Activated B cell treated with CpG ODN at 0.5 μM for 24 hours (primary cell): Measurements from ENCODE around the gene PPAN. TPM values are rescaled to one million over a fixed set of nuclear protein-coding genes. Genes with fewer than 3 reads are reported as not detected.
A peak's percentile ranks its signal among the peaks of the same experiment; 100 is the strongest.

Source experiments
- ATAC-seq: fragments of 200-7000 bp; cut with Tn5 transposase; one replicate; pipeline ENCODE4 v1.10.0; 2021; ENCODE audit warnings: low read depth, mild to moderate bottlenecking, moderate library complexity
- CTCF ChIA-PET: fragments of 350-600 bp; sonication (Branson Sonifier 250); formaldehyde crosslinking; loops from one replicate; lab custom pipeline; 2021; ENCODE audit warnings: antibody characterized with exemption; lab: Charles Lee
- POLR2A ChIA-PET: fragments of 350-600 bp; sonication (Branson Sonifier 250); formaldehyde crosslinking; loops from one replicate; lab custom pipeline; 2021; ENCODE audit warnings: antibody characterized with exemption; lab: Charles Lee
- DNase-seq: peaks from one replicate; pipeline ENCODE4 v3.0.0; 2022
- H3K27ac Mint-ChIP-seq: one replicate; pipeline ENCODE4 v1.8.0; 2020; ENCODE audit warnings: mixed read lengths
- H3K27me3 Mint-ChIP-seq: one replicate; pipeline ENCODE4 v1.8.0; 2021; ENCODE audit warnings: mixed read lengths
- H3K36me3 Mint-ChIP-seq: one replicate; pipeline ENCODE4 v1.8.0; 2021; ENCODE audit warnings: low read depth, mixed read lengths
- H3K4me1 Mint-ChIP-seq: one replicate; pipeline ENCODE4 v1.8.0; 2021; ENCODE audit warnings: mixed read lengths
- H3K4me3 Mint-ChIP-seq: one replicate; pipeline ENCODE4 v1.8.0; 2020; ENCODE audit warnings: mild to moderate bottlenecking, mixed read lengths
- H3K9me3 Mint-ChIP-seq: one replicate; pipeline ENCODE4 v1.8.0; 2020; ENCODE audit warnings: mixed read lengths
- CTCF ChIP-seq: fragments of 200-600 bp; IDR thresholded peaks from one replicate; pipeline ENCODE4 v1.8.0; 2022; ENCODE audit warnings: antibody characterized with exemption, mild to moderate bottlenecking
- intact Hi-C: fragments of 100-400 bp; cut with micrococcal nuclease; formaldehyde crosslinking; loops from one replicate; pipeline ENCODE4 v1.15.1; 2024
- total RNA-seq: library from RNA; stranded (reverse); gene quantifications from 2 replicates; pipeline ENCODE4 v1.2.3, GENCODE V29; 2022

PPAN gene
- total RNA-seq, 1 donor from 2014 or later = 119 TPM

- peak; percentile 97 for DNase-seq
- H3K4me1 Mint-ChIP-seq = peaks cover 50% of the 10 kb centered on the region
- no peaks in the 10 kb centered on the region for H3K9me3 Mint-ChIP-seq
- peak overlapping the region; percentile 32 for H3K4me3 Mint-ChIP-seq
- no peak for TF ChIP-seq CTCF
- H3K36me3 Mint-ChIP-seq = peaks cover 23% of the 10 kb centered on the region
- ChIA-PET CTCF (interaction anchor here (0.7 to 5.5 kb wide), 6 partner anchors 9 to 165 kb away, joined by 3 to 41 read pairs (median 4); partner anchors contain the start of genes P2RY11 and PPAN), POLR2A (interaction anchor here (0.5 to 11.0 kb wide), 13 partner anchors 10 to 336 kb away, joined by 3 to 297 read pairs (median 6); partner anchors contain the start of genes EIF3G, MRPL4, P2RY11 and PPAN)
- peak overlapping the region; percentile 59 for H3K27ac Mint-ChIP-seq
- no peaks in the 10 kb centered on the region for H3K27me3 Mint-ChIP-seq
- ATAC-seq = peak; percentile 87
- intact Hi-C loops = loop anchor here (1.0 kb wide), 3 partner anchors 10 to 24 kb away; partner anchors contain the start of genes PPAN and SHFL
These were observed 10.1 kb upstream of the PPAN start for GRCh38 chr19:10095948-10096614.

- ChIA-PET POLR2A (interaction anchor here (0.6 to 11.0 kb wide), 12 partner anchors 10 to 336 kb away, joined by 3 to 297 read pairs (median 6); partner anchors contain the start of genes EIF3G, MRPL4, P2RY11 and PPAN), CTCF (interaction anchor here (1.2 to 5.5 kb wide), 5 partner anchors 8 to 165 kb away, joined by 3 to 41 read pairs (median 4); partner anchors contain the start of gene P2RY11)
- intact Hi-C loops = loop anchor here (1.0 kb wide), 3 partner anchors 10 to 24 kb away; partner anchors contain the start of genes PPAN and SHFL
- ATAC-seq = no peak
- TF ChIP-seq CTCF = no peak
- H3K36me3 Mint-ChIP-seq = peaks cover 21% of the 10 kb centered on the region
- DNase-seq = no peak
- no peaks in the 10 kb centered on the region for H3K27me3 Mint-ChIP-seq
- H3K27ac Mint-ChIP-seq = peak overlapping the region; percentile 59
- no peaks in the 10 kb centered on the region for H3K9me3 Mint-ChIP-seq
- peaks cover 52% of the 10 kb centered on the region for H3K4me1 Mint-ChIP-seq
- H3K4me3 Mint-ChIP-seq = peak overlapping the region; percentile 32
These were observed 9.6 kb upstream of the PPAN start for GRCh38 chr19:10096615-10096963.

GRCh38 chr19:10100163-10100785 is 5.9 kb upstream of the PPAN start:
- intact Hi-C loops = loop anchor here (10.0 kb wide), 3 partner anchors 95 to 775 kb away; partner anchors contain the start of genes CARM1, DNMT1 and PDE4A
- Mint-ChIP-seq H3K4me1 (peaks cover 66% of the 10 kb centered on the region), H3K27ac (peak overlapping the region; percentile 63), H3K27me3 (no peaks in the 10 kb centered on the region), H3K4me3 (no peak overlapping the region), H3K36me3 (no peaks in the 10 kb centered on the region), H3K9me3 (no peaks in the 10 kb centered on the region)
- ATAC-seq (no peak), DNase-seq (no peak)
- TF ChIP-seq CTCF = no peak
- ChIA-PET CTCF (interaction anchor here (1.4 to 5.5 kb wide), 4 partner anchors 9 to 149 kb away, joined by 4 to 41 read pairs (median 12); partner anchors contain the start of gene P2RY11), POLR2A (interaction anchor here (0.9 to 11.0 kb wide), 3 partner anchors 10 to 136 kb away, joined by 6 to 297 read pairs (median 7); partner anchors contain the start of genes EIF3G and P2RY11)

GRCh38 chr19:10102787-10103236 is 3.4 kb upstream of the PPAN start:
- DNase-seq (peak; percentile 63), ATAC-seq (peak; percentile 68)
- peak overlapping the region; percentile 99 for H3K27ac Mint-ChIP-seq
- H3K27me3 Mint-ChIP-seq = no peaks in the 10 kb centered on the region
- peaks cover 12% of the 10 kb centered on the region for H3K36me3 Mint-ChIP-seq
- ChIA-PET POLR2A (interaction anchor here (0.6 to 11.0 kb wide), 17 partner anchors 11 to 464 kb away, joined by 3 to 297 read pairs (median 6); partner anchors contain the start of genes DNMT1, EIF3G, FBXL12 and ICAM1), CTCF (interaction anchor here (0.9 to 1.7 kb wide), 3 partner anchors 9 to 286 kb away, joined by 3 to 4 read pairs (median 4); partner anchors contain the start of gene P2RY11)
- peaks cover 79% of the 10 kb centered on the region for H3K4me1 Mint-ChIP-seq
- H3K9me3 Mint-ChIP-seq = no peaks in the 10 kb centered on the region
- TF ChIP-seq CTCF = no peak
- intact Hi-C loops = loop anchor here (1.0 to 10.0 kb wide), 6 partner anchors 8 to 772 kb away; partner anchors contain the start of genes CARM1, DNMT1, KRI1 and P2RY11
- H3K4me3 Mint-ChIP-seq = peak overlapping the region; percentile 71
